Psoas muscle (tissue), 8 donors: ENCODE results near the gene NTRK3. TPM values are rescaled to one million over a fixed set of nuclear protein-coding genes. Genes with fewer than 3 reads are reported as not detected.
A peak's percentile ranks its signal among the peaks of the same experiment; 100 is the strongest.

ENCODE experiments used
- ATAC-seq, 4 donors: fragments of 200-7000 bp; cut with Tn5 transposase; one replicate each; pipeline ENCODE4 v1.9.1; 2020; ENCODE audit warnings: moderate library complexity in 3 of 4, mild to moderate bottlenecking in 2 of 4
- DNase-seq, 2 donors: peaks; one replicate each; pipeline ENCODE4 v3.0.0-alpha.2; 2020
- H3K27ac ChIP-seq: fragments of 200-600 bp; one replicate; pipeline ENCODE4 v1.8.0; 2022
- H3K27me3 ChIP-seq, 3 donors: fragments of 200-600 bp in 1 of 3; one replicate each; pipeline versions ENCODE4 v1.6.1 to v1.8.0; 2013 to 2022; ENCODE audit warnings: low read length in 2 of 3, mild to moderate bottlenecking in 2 of 3, moderate library complexity in 1 of 3; ENCODE audit not compliant: insufficient read depth in 3 of 3
- H3K36me3 ChIP-seq, 2 donors: fragments of 200-600 bp in 1 of 2; one replicate each; pipeline versions ENCODE4 v1.6.1 to v1.8.0; 2013 to 2022; ENCODE audit warnings: low read depth in 1 of 2, mild to moderate bottlenecking in 1 of 2, moderate library complexity in 1 of 2; ENCODE audit not compliant: insufficient read depth in 1 of 2
- H3K4me1 ChIP-seq: fragments of 200-600 bp; one replicate; pipeline ENCODE4 v1.8.0; 2022
- H3K4me3 ChIP-seq: fragments of 200-600 bp; one replicate; pipeline ENCODE4 v1.8.0; 2022; ENCODE audit warnings: mild to moderate bottlenecking
- H3K9me3 ChIP-seq: fragments of 200-600 bp; one replicate; pipeline ENCODE4 v1.8.0; 2022
- CTCF ChIP-seq: fragments of 200-600 bp; IDR thresholded peaks from one replicate; pipeline ENCODE4 v1.8.0; 2022; ENCODE audit warnings: antibody characterized with exemption
- WGBS, 3 donors: extraction: QIAGEN DNeasy Blood & Tissue Kit; methylation state at CpG; one replicate each; pipeline versions ENCODE4 v1.1.6 to v1.1.7; 2013; 5-methylcytosine and 5-hydroxymethylcytosine counted together
- intact Hi-C, 2 donors: fragments of 100-400 bp; cut with DNase I; formaldehyde crosslinking; loops; one replicate each; pipeline versions ENCODE4 v1.11.0 to v1.14.2; 2022
- polyA plus RNA-seq, 3 donors: library from polyadenylated mRNA; stranded (reverse); fragments of 200-250 nt; gene quantifications; one replicate each; pipeline ENCODE4 v1.2.3, GENCODE V29; 2013
- total RNA-seq, 4 donors: library from RNA; stranded (reverse); fragmentation: NEBNext Ultra II Directional in 2 of 4; extraction: Animal tissue kit (Norgen Biotek cat#: 25700) in 2 of 4; gene quantifications; one replicate each; pipeline versions ENCODE4 v1.2.1 to v1.2.4, GENCODE V29; 2021 to 2023
- donor health status: healthy with polysubstance abuse.
- donor health status: DM: no; HTN: no; CAD: no; lungs with moderate emphysema.
- donor health status: Bipolar disorder and iron deficiency.
- donor health status: healthy.
- donor health status: DM: yes; HTN: yes; CAD: no.
- donor health status: DM: no; HTN: no; CAD: no.
- donor health status: DM: no; HTN: no; CAD: no.
- donor health status: DM: yes; HTN: yes; CAD: no.

NTRK3 gene
- total and polyA plus RNA-seq, 7 donors, result 0.17 to 1.7 (median 0.57) TPM

- H3K27me3 ChIP-seq, result no peaks in the 10 kb centered on the region
- intact Hi-C loops, result no loop called here
- TF ChIP-seq CTCF, result no peak
- DNase-seq (no peak), ATAC-seq (no peak)
- H3K36me3 ChIP-seq, result no peaks in the 10 kb centered on the region
- H3K4me1 ChIP-seq, result no peaks in the 10 kb centered on the region
- H3K9me3 ChIP-seq, result no peaks in the 10 kb centered on the region
- H3K4me3 ChIP-seq, result no peak overlapping the region
- 83 to 93% (median 91%) methylated on average over 2 of the region's 2 CpGs for WGBS, 3 donors
- H3K27ac ChIP-seq, result no peak overlapping the region
Measured at GRCh38 chr15:88207565-88207964, 49.0 kb downstream of the NTRK3 start.

GRCh38 chr15:88204584-88204983 lies 52.0 kb downstream of the NTRK3 start:
- H3K27me3 ChIP-seq, result no peaks in the 10 kb centered on the region
- WGBS, 3 donors, result 92 to 97% (median 94%) methylated on average over 4 of the region's 4 CpGs
- no peak for DNase-seq
- no peaks in the 10 kb centered on the region for H3K36me3 ChIP-seq
- H3K9me3 ChIP-seq, result no peaks in the 10 kb centered on the region
- intact Hi-C loops, result no loop called here
- no peak for ATAC-seq
- H3K4me1 ChIP-seq, result no peaks in the 10 kb centered on the region
- no peak overlapping the region for H3K27ac ChIP-seq
- no peak overlapping the region for H3K4me3 ChIP-seq
- no peak for TF ChIP-seq CTCF

- Histone ChIP-seq H3K4me1 (no peaks in the 10 kb centered on the region), H3K36me3 (no peaks in the 10 kb centered on the region), H3K27ac (no peak overlapping the region), H3K4me3 (no peak overlapping the region), H3K27me3 (peaks cover 0 to 3% (median 2%) of the 10 kb centered on the region in 3 donors), H3K9me3 (no peaks in the 10 kb centered on the region)
- ATAC-seq (peak in 3 of 4 donors; percentile 22 to 56 (median 42)), DNase-seq (no peak)
- intact Hi-C loops, result no loop called here
- WGBS, 3 donors, result 23 to 39% (median 33%) methylated on average over 4 of the region's 4 CpGs
- TF ChIP-seq CTCF, result no peak
Measured at GRCh38 chr15:88202231-88202630, 54.3 kb downstream of the NTRK3 start.

GRCh38 chr15:88201207-88201606 lies 55.3 kb downstream of the NTRK3 start:
- WGBS, 3 donors, result 72 to 82% (median 76%) methylated on average over 3 of the region's 3 CpGs
- Histone ChIP-seq H3K36me3 (no peaks in the 10 kb centered on the region), H3K27ac (no peak overlapping the region), H3K4me3 (no peak overlapping the region), H3K4me1 (no peaks in the 10 kb centered on the region), H3K27me3 (peaks cover 0 to 3% (median 2%) of the 10 kb centered on the region in 3 donors), H3K9me3 (no peaks in the 10 kb centered on the region)
- intact Hi-C loops, result no loop called here
- DNase-seq (no peak), ATAC-seq (no peak)
- no peak for TF ChIP-seq CTCF

GRCh38 chr15:88196961-88197360 lies 59.6 kb downstream of the NTRK3 start:
- H3K4me1 ChIP-seq, result no peaks in the 10 kb centered on the region
- no peak for TF ChIP-seq CTCF
- H3K4me3 ChIP-seq, result no peak overlapping the region
- no peak overlapping the region for H3K27ac ChIP-seq
- intact Hi-C loops, result loop anchor here in 1 of 2 donors (10.0 kb wide), 1 partner anchor 212 kb away; no protein-coding TSS in a partner anchor
- no peak for DNase-seq
- no peaks in the 10 kb centered on the region for H3K9me3 ChIP-seq
- H3K36me3 ChIP-seq, result no peaks in the 10 kb centered on the region
- ATAC-seq, result no peak
- H3K27me3 ChIP-seq, result peaks cover 0 to 3% (median 2%) of the 10 kb centered on the region in 3 donors
